Astrocyte of the cerebellum (primary cell): ENCODE results near the gene MCRS1.
A peak's percentile ranks its signal among the peaks of the same experiment; 100 is the strongest.
"Not testable (repeated sequence)": the region's sequence is repeated elsewhere in the genome, so short reads cannot be mapped to it uniquely, and the experiment has no call there.

ENCODE experiments used
- DNase-seq: peaks from one replicate; pipeline ENCODE4 v3.0.0-alpha.2; 2011; ENCODE audit warnings: low read depth
- H3K4me3 ChIP-seq: 2 replicates; pipeline ENCODE4 v1.5.1; 2011; ENCODE audit warnings: mild to moderate bottlenecking, low read depth, low read length, moderate library complexity
- in situ Hi-C: cut with HindIII; loops from 2 replicates; pipeline ENCODE4 v1.10.0; 2017; ENCODE audit warnings: low sequenced_read_pairs
- TF ChIP-seq, protein P1 (sequence below): IDR thresholded peaks from 2 replicates; pipeline ENCODE4 v1.5.1; 2012; ENCODE audit warnings: low read length, low read depth, moderate library complexity, mild to moderate bottlenecking; ENCODE audit errors: missing control alignments

Gene MCRS1

GRCh38 chr12:49537752-49538509 is 30.0 kb downstream of the MCRS1 start:
- DNase-seq: no peak
- H3K4me3 ChIP-seq: peak overlapping the region; percentile 35
- TF ChIP-seq, protein P1, sequence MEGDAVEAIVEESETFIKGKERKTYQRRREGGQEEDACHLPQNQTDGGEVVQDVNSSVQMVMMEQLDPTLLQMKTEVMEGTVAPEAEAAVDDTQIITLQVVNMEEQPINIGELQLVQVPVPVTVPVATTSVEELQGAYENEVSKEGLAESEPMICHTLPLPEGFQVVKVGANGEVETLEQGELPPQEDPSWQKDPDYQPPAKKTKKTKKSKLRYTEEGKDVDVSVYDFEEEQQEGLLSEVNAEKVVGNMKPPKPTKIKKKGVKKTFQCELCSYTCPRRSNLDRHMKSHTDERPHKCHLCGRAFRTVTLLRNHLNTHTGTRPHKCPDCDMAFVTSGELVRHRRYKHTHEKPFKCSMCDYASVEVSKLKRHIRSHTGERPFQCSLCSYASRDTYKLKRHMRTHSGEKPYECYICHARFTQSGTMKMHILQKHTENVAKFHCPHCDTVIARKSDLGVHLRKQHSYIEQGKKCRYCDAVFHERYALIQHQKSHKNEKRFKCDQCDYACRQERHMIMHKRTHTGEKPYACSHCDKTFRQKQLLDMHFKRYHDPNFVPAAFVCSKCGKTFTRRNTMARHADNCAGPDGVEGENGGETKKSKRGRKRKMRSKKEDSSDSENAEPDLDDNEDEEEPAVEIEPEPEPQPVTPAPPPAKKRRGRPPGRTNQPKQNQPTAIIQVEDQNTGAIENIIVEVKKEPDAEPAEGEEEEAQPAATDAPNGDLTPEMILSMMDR: no peak
- in situ Hi-C loops: no loop called here

DNA sequence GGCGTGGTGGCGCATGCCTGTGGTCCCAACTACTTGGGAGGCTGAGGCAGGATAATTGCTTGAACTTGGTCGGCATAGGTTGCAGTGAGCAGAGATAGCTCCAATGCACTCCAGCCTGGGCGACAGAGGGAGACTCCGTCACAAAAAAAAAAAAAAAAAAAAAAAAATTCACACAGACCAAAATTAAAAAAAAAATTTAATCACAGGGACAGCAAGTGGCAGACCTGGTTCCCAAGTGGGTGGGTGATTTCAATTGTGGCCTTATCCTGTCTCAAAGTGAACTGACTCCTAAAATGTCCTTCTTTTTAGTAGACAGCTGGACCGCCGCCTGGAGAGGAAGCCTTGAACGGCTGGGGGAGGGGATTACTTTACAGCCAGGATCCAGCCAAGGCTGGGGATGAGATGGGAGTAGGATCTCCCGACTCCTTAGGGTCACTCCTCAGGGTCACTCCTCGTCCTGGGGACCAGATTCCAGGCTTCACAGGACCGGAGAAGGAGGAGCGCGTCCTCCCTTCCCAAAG is 30.7 kb downstream of the MCRS1 start:
- H3K4me3 ChIP-seq: no peak overlapping the region
- in situ Hi-C loops: no loop called here
- no peak for DNase-seq
- TF ChIP-seq, protein P1: no peak

- DNase-seq: no peak
- H3K4me3 ChIP-seq: no peak overlapping the region
- in situ Hi-C loops: no loop called here
- TF ChIP-seq, protein P1: no peak
Measured at GRCh38 chr12:49536526-49537071, 31.3 kb downstream of the MCRS1 start.

- in situ Hi-C loops: no loop called here
- DNase-seq: no peak
- no peak overlapping the region for H3K4me3 ChIP-seq
- TF ChIP-seq, protein P1: no peak
Measured at GRCh38 chr12:49535921-49536525, 31.9 kb downstream of the MCRS1 start.

- H3K4me3 ChIP-seq: no peak overlapping the region
- in situ Hi-C loops: no loop called here
- TF ChIP-seq, protein P1: no peak
- DNase-seq: no peak
Measured at GRCh38 chr12:49534731-49535278, 33.1 kb downstream of the MCRS1 start.

DNA sequence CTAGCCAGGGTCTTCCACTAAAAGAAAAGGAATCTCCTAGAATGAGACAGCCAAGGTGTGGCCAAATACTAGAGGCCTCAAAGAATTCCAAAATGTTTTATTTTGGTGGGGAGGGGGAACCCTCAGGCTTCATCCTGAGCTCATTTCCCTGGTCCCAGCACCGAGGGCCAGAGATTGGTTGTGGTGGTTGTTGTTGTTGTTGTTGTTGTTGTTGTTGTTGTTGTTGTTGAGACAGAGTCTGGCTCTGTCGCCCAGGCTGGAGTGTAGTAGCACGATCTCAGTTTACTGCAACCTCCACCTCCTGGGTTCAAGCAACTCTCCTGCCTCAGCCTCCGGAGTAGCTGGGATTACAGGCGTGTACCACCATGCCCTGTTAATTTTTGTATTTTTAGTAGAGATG is 33.8 kb downstream of the MCRS1 start:
- in situ Hi-C loops, H3K4me3 ChIP-seq, DNase-seq: not testable (repeated sequence)
